ENCODE results near the gene NELL2.

NELL2 gene

DNA sequence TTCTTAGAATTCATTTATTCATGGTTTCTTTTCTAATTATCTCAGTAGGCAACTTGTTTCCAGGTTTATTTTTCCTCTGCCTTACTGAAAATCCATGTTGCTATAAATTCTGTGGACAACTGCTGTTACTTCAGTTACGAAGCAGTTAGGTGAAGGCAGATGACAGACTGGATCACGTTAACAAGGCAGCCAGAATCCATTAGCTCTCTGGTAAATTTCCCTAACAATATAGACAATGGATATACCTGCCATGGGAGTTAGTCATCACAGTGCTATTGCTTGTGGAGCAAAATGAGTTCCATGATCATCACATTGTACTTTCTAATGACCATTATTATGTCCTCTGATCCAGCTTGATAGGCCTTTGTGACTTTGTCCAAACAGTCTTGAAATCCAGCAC is 291.5 kb downstream of the NELL2 start:
- no peak for TF ChIP-seq TOX (CRISPR knock-in tag; IDR thresholded peaks at IDR 0.05; ENCODE audit: borderline replicate concordance)
- no peak for TF ChIP-seq ZFP30 (CRISPR knock-in tag; IDR thresholded peaks at IDR 0.05)
- TF ChIP-seq GLIS3 (CRISPR knock-in tag; IDR thresholded peaks at IDR 0.05) = no peak
- TF ChIP-seq ARNTL (CRISPR knock-in tag; IDR thresholded peaks at IDR 0.05; ENCODE audit: borderline replicate concordance, low read depth) = no peak
- TF ChIP-seq, protein P1, sequence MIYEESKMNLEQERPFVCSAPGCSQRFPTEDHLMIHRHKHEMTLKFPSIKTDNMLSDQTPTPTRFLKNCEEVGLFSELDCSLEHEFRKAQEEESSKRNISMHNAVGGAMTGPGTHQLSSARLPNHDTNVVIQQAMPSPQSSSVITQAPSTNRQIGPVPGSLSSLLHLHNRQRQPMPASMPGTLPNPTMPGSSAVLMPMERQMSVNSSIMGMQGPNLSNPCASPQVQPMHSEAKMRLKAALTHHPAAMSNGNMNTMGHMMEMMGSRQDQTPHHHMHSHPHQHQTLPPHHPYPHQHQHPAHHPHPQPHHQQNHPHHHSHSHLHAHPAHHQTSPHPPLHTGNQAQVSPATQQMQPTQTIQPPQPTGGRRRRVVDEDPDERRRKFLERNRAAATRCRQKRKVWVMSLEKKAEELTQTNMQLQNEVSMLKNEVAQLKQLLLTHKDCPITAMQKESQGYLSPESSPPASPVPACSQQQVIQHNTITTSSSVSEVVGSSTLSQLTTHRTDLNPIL (CRISPR knock-in tag; IDR thresholded peaks at IDR 0.05; ENCODE audit: low read depth) = no peak
- TF ChIP-seq ZNF565 (CRISPR knock-in tag; conservative IDR thresholded peaks at IDR 0.05; ENCODE audit: low read depth) = no peak
- no peak for TF ChIP-seq CSDC2 (CRISPR knock-in tag; IDR thresholded peaks at IDR 0.05)
- TF ChIP-seq ISL1 (CRISPR knock-in tag; IDR thresholded peaks at IDR 0.05) = no peak
- no peak for TF ChIP-seq ESRRG (CRISPR knock-in tag; IDR thresholded peaks at IDR 0.05)
- TF ChIP-seq TCF4 (CRISPR knock-in tag; IDR thresholded peaks at IDR 0.05; ENCODE audit: borderline replicate concordance) = no peak
- TF ChIP-seq RARB (CRISPR knock-in tag; IDR thresholded peaks at IDR 0.05) = no peak
- no peak for TF ChIP-seq OSR1 (CRISPR knock-in tag; IDR thresholded peaks at IDR 0.05)
- no peak for TF ChIP-seq ZC3H10 (CRISPR knock-in tag; IDR thresholded peaks at IDR 0.05)
- no peak for ATAC-seq

DNA sequence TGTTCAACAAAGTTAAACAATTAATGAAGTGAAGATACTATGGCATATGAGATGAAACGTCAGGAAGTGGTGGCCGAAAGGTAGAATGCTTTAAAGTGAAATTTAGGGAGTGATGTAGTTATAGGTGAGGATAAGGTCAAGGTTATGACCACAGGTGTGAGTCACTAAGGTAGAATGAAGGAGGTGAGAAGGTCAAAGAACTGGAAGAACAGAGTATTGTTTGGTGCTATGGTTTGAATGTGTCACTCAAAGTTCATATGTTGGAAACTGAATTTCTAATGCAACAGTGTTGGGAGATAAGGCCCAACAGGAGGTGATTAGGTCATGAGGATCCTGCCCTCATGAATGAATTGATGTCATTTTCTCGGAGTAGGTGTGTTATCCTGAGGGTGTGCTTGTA is 293.6 kb downstream of the NELL2 start:
- ATAC-seq = no peak
- TF ChIP-seq ZC3H10 (CRISPR knock-in tag; IDR thresholded peaks at IDR 0.05) (no peak), RARB (CRISPR knock-in tag; IDR thresholded peaks at IDR 0.05) (no peak), ZFP30 (CRISPR knock-in tag; IDR thresholded peaks at IDR 0.05) (no peak), PPARA (CRISPR knock-in tag; IDR thresholded peaks at IDR 0.05; ENCODE audit: borderline replicate concordance) (no peak), ARNTL (CRISPR knock-in tag; IDR thresholded peaks at IDR 0.05; ENCODE audit: borderline replicate concordance, low read depth) (no peak), ZNF70 (CRISPR knock-in tag; IDR thresholded peaks at IDR 0.05) (no peak), ZNF565 (CRISPR knock-in tag; conservative IDR thresholded peaks at IDR 0.05; ENCODE audit: low read depth) (no peak), TCF4 (CRISPR knock-in tag; IDR thresholded peaks at IDR 0.05; ENCODE audit: borderline replicate concordance) (no peak), ESRRG (CRISPR knock-in tag; IDR thresholded peaks at IDR 0.05) (no peak), TOX (CRISPR knock-in tag; IDR thresholded peaks at IDR 0.05; ENCODE audit: borderline replicate concordance) (no peak)
- TF ChIP-seq, protein P2, sequence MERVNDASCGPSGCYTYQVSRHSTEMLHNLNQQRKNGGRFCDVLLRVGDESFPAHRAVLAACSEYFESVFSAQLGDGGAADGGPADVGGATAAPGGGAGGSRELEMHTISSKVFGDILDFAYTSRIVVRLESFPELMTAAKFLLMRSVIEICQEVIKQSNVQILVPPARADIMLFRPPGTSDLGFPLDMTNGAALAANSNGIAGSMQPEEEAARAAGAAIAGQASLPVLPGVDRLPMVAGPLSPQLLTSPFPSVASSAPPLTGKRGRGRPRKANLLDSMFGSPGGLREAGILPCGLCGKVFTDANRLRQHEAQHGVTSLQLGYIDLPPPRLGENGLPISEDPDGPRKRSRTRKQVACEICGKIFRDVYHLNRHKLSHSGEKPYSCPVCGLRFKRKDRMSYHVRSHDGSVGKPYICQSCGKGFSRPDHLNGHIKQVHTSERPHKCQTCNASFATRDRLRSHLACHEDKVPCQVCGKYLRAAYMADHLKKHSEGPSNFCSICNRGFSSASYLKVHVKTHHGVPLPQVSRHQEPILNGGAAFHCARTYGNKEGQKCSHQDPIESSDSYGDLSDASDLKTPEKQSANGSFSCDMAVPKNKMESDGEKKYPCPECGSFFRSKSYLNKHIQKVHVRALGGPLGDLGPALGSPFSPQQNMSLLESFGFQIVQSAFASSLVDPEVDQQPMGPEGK (CRISPR knock-in tag; IDR thresholded peaks at IDR 0.05; ENCODE audit: borderline replicate concordance) = no peak
- TF ChIP-seq, protein P3, sequence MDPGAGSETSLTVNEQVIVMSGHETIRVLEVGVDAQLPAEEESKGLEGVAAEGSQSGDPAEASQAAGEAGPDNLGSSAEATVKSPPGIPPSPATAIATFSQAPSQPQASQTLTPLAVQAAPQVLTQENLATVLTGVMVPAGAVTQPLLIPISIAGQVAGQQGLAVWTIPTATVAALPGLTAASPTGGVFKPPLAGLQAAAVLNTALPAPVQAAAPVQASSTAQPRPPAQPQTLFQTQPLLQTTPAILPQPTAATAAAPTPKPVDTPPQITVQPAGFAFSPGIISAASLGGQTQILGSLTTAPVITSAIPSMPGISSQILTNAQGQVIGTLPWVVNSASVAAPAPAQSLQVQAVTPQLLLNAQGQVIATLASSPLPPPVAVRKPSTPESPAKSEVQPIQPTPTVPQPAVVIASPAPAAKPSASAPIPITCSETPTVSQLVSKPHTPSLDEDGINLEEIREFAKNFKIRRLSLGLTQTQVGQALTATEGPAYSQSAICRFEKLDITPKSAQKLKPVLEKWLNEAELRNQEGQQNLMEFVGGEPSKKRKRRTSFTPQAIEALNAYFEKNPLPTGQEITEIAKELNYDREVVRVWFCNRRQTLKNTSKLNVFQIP (CRISPR knock-in tag; IDR thresholded peaks at IDR 0.05; ENCODE audit: borderline replicate concordance, low read depth) = no peak
- TF ChIP-seq, protein P1 (CRISPR knock-in tag; IDR thresholded peaks at IDR 0.05; ENCODE audit: low read depth) = no peak
- TF ChIP-seq, protein P4, sequence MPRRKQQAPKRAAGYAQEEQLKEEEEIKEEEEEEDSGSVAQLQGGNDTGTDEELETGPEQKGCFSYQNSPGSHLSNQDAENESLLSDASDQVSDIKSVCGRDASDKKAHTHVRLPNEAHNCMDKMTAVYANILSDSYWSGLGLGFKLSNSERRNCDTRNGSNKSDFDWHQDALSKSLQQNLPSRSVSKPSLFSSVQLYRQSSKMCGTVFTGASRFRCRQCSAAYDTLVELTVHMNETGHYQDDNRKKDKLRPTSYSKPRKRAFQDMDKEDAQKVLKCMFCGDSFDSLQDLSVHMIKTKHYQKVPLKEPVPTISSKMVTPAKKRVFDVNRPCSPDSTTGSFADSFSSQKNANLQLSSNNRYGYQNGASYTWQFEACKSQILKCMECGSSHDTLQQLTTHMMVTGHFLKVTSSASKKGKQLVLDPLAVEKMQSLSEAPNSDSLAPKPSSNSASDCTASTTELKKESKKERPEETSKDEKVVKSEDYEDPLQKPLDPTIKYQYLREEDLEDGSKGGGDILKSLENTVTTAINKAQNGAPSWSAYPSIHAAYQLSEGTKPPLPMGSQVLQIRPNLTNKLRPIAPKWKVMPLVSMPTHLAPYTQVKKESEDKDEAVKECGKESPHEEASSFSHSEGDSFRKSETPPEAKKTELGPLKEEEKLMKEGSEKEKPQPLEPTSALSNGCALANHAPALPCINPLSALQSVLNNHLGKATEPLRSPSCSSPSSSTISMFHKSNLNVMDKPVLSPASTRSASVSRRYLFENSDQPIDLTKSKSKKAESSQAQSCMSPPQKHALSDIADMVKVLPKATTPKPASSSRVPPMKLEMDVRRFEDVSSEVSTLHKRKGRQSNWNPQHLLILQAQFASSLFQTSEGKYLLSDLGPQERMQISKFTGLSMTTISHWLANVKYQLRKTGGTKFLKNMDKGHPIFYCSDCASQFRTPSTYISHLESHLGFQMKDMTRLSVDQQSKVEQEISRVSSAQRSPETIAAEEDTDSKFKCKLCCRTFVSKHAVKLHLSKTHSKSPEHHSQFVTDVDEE (CRISPR knock-in tag; IDR thresholded peaks at IDR 0.05) = no peak

DNA sequence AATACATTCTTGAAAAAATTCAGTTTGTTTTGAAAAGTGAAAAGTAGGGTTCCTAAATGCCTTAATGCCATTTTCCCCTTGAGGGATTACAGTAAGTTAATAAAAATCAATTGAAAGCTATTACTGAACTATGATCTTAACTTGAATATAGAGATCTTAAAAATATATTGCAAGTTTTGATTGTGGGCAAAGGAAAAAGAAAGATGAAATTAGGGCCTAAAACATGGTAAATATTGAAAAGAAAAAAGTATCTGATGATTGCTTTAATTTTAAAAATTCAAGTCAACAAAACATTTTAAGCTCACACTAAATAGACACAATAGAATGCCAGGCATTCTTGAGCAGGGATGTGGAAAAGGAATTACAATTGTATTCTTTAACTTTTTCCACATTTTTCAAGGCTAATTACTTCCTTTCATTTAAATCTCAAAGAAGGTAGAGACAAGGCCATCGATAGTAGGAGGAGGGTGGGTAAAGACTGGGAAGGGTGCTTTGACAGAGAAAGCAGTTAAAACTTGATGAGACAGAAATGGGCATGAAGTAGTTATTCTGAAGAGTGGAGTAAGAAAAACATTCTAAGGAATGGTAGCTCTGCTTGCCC is 294.4 kb downstream of the NELL2 start:
- no peak for ATAC-seq
- no peak for TF ChIP-seq RARB (CRISPR knock-in tag; IDR thresholded peaks at IDR 0.05)
- TF ChIP-seq ARNTL (CRISPR knock-in tag; IDR thresholded peaks at IDR 0.05; ENCODE audit: borderline replicate concordance, low read depth) = no peak
- TF ChIP-seq, protein P1 (CRISPR knock-in tag; IDR thresholded peaks at IDR 0.05; ENCODE audit: low read depth) = no peak
- TF ChIP-seq ZNF70 (CRISPR knock-in tag; IDR thresholded peaks at IDR 0.05) = no peak
- TF ChIP-seq, protein P3 (CRISPR knock-in tag; IDR thresholded peaks at IDR 0.05; ENCODE audit: borderline replicate concordance, low read depth) = no peak
- no peak for TF ChIP-seq ZFP30 (CRISPR knock-in tag; IDR thresholded peaks at IDR 0.05)
- no peak for TF ChIP-seq BACH2 (CRISPR knock-in tag; IDR thresholded peaks at IDR 0.05; ENCODE audit: borderline replicate concordance)
- no peak for TF ChIP-seq GLIS3 (CRISPR knock-in tag; IDR thresholded peaks at IDR 0.05)
- no peak for TF ChIP-seq SNAI2 (CRISPR knock-in tag; IDR thresholded peaks at IDR 0.05)
- no peak for TF ChIP-seq ISL1 (CRISPR knock-in tag; IDR thresholded peaks at IDR 0.05)
- no peak for TF ChIP-seq ZC3H10 (CRISPR knock-in tag; IDR thresholded peaks at IDR 0.05)
- no peak for TF ChIP-seq TOX (CRISPR knock-in tag; IDR thresholded peaks at IDR 0.05; ENCODE audit: borderline replicate concordance)
- TF ChIP-seq ESRRG (CRISPR knock-in tag; IDR thresholded peaks at IDR 0.05) = no peak
- TF ChIP-seq, protein P5, sequence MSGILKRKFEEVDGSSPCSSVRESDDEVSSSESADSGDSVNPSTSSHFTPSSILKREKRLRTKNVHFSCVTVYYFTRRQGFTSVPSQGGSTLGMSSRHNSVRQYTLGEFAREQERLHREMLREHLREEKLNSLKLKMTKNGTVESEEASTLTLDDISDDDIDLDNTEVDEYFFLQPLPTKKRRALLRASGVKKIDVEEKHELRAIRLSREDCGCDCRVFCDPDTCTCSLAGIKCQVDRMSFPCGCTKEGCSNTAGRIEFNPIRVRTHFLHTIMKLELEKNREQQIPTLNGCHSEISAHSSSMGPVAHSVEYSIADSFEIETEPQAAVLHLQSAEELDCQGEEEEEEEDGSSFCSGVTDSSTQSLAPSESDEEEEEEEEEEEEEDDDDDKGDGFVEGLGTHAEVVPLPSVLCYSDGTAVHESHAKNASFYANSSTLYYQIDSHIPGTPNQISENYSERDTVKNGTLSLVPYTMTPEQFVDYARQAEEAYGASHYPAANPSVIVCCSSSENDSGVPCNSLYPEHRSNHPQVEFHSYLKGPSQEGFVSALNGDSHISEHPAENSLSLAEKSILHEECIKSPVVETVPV (CRISPR knock-in tag; IDR thresholded peaks at IDR 0.05) = no peak
- TF ChIP-seq ZFP3 (CRISPR knock-in tag; IDR thresholded peaks at IDR 0.05) = no peak

All from SK-N-SH treated with all-trans-retinoic acid at 6 μM for 48 hours (cell line).